Progenitor cell of endocrine pancreas (in vitro differentiated cells): ENCODE measurements around the gene PAX5. TPM values are rescaled to one million over a fixed set of nuclear protein-coding genes. Genes with fewer than 3 reads are reported as not detected.

ENCODE experiments used
- DNase-seq: peaks from one replicate; pipeline ENCODE4 v3.0.0; 2021; ENCODE audit warnings: low spot score; ENCODE audit not compliant: unreplicated experiment
- H3K27ac Mint-ChIP-seq: 2 replicates; pipeline ENCODE4 v1.8.0; 2021; ENCODE audit warnings: mild to moderate bottlenecking, moderate library complexity, mixed read lengths
- H3K27me3 Mint-ChIP-seq: 2 replicates; pipeline ENCODE4 v1.8.0; 2021; ENCODE audit warnings: mixed read lengths
- H3K36me3 Mint-ChIP-seq: 2 replicates; pipeline ENCODE4 v1.8.0; 2022; ENCODE audit warnings: mixed read lengths; ENCODE audit not compliant: insufficient read depth
- H3K4me1 Mint-ChIP-seq: 2 replicates; pipeline ENCODE4 v1.8.0; 2021; ENCODE audit warnings: low read depth, mixed read lengths
- H3K4me3 Mint-ChIP-seq: 2 replicates; pipeline ENCODE4 v1.8.0; 2021; ENCODE audit warnings: low read depth, mild to moderate bottlenecking, moderate library complexity, mixed read lengths
- H3K9me3 Mint-ChIP-seq: 2 replicates; pipeline ENCODE4 v1.8.0; 2021; ENCODE audit warnings: low read depth, mixed read lengths
- CTCF ChIP-seq: fragments of 200-600 bp; sonication (generic); IDR thresholded peaks from one replicate; pipeline ENCODE4 v1.5.0; 2021; ENCODE audit warnings: antibody characterized with exemption, mild to moderate bottlenecking; ENCODE audit not compliant: unreplicated experiment
- total RNA-seq: library from RNA; stranded (reverse); gene quantifications from 2 replicates; pipeline ENCODE4 v1.2.1, GENCODE V29; 2021

The PAX5 gene
- total RNA-seq, 1 donor from 2014 or later, result not detected

GRCh38 chr9:36843964-36844363 is 190.1 kb downstream of the PAX5 start:
- no peak overlapping the region for H3K27ac Mint-ChIP-seq
- no peak overlapping the region for H3K4me3 Mint-ChIP-seq
- H3K4me1 Mint-ChIP-seq, result peaks cover 9% of the 10 kb centered on the region
- no peaks in the 10 kb centered on the region for H3K9me3 Mint-ChIP-seq
- peaks cover 37% of the 10 kb centered on the region for H3K27me3 Mint-ChIP-seq
- TF ChIP-seq CTCF, result no peak
- H3K36me3 Mint-ChIP-seq, result no peaks in the 10 kb centered on the region
- no peak for DNase-seq

- Mint-ChIP-seq H3K9me3 (no peaks in the 10 kb centered on the region), H3K4me1 (peaks cover 9% of the 10 kb centered on the region), H3K27me3 (peaks cover 30% of the 10 kb centered on the region), H3K27ac (no peak overlapping the region), H3K4me3 (no peak overlapping the region), H3K36me3 (no peaks in the 10 kb centered on the region)
- DNase-seq, result no peak
- no peak for TF ChIP-seq CTCF
These were observed 191.2 kb downstream of the PAX5 start for GRCh38 chr9:36842560-36843530.

GRCh38 chr9:36840898-36841536 is 193.1 kb downstream of the PAX5 start:
- H3K9me3 Mint-ChIP-seq, result no peaks in the 10 kb centered on the region
- no peak for DNase-seq
- no peak overlapping the region for H3K4me3 Mint-ChIP-seq
- no peak overlapping the region for H3K27ac Mint-ChIP-seq
- peaks cover 9% of the 10 kb centered on the region for H3K4me1 Mint-ChIP-seq
- H3K27me3 Mint-ChIP-seq, result peaks cover 39% of the 10 kb centered on the region
- no peak for TF ChIP-seq CTCF
- no peaks in the 10 kb centered on the region for H3K36me3 Mint-ChIP-seq

GRCh38 chr9:36839131-36839885 is 194.8 kb downstream of the PAX5 start:
- TF ChIP-seq CTCF, result no peak
- Mint-ChIP-seq H3K4me1 (peaks cover 9% of the 10 kb centered on the region), H3K27ac (no peak overlapping the region), H3K4me3 (no peak overlapping the region), H3K36me3 (no peaks in the 10 kb centered on the region), H3K27me3 (peaks cover 31% of the 10 kb centered on the region), H3K9me3 (no peaks in the 10 kb centered on the region)
- DNase-seq, result no peak
